Smooth muscle cell (in vitro differentiated cells): ENCODE results near the gene SNED1. TPM values are rescaled to one million over a fixed set of nuclear protein-coding genes. Genes with fewer than 3 reads are reported as not detected.

ENCODE experiments used
- DNase-seq: peaks from one replicate; lab custom pipeline; 2025; ENCODE audit not compliant: unreplicated experiment; lab: John Stamatoyannopoulos, UW
- H2AFZ ChIP-seq: fragments of 200-600 bp; sonication (generic); 2 replicates; pipeline ENCODE4 v1.6.0; 2016; ENCODE audit warnings: antibody characterized with exemption, low read depth, mild to moderate bottlenecking
- H3F3A ChIP-seq: fragments of 200-600 bp; sonication (generic); 2 replicates; pipeline ENCODE4 v1.6.0; 2017; ENCODE audit warnings: antibody characterized with exemption, low read depth
- H3K27ac ChIP-seq: fragments of 200-600 bp; sonication (generic); 2 replicates; pipeline ENCODE4 v1.5.1; 2016; ENCODE audit warnings: low read depth, mild to moderate bottlenecking
- H3K27me3 ChIP-seq: fragments of 200-600 bp; sonication (generic); 2 replicates; pipeline ENCODE4 v1.6.1; 2016; ENCODE audit warnings: low read depth, mild to moderate bottlenecking
- H3K36me3 ChIP-seq: fragments of 200-600 bp; sonication (generic); 2 replicates; pipeline ENCODE4 v1.5.1; 2016; ENCODE audit warnings: low read depth
- H3K4me1 ChIP-seq: fragments of 200-600 bp; sonication (generic); 2 replicates; pipeline ENCODE4 v1.5.1; 2016; ENCODE audit warnings: low read depth
- H3K4me2 ChIP-seq: fragments of 200-600 bp; sonication (generic); 2 replicates; pipeline ENCODE4 v1.6.0; 2016; ENCODE audit warnings: mild to moderate bottlenecking
- H3K4me3 ChIP-seq: fragments of 200-600 bp; sonication (generic); 2 replicates; pipeline ENCODE4 v1.5.1; 2016; ENCODE audit warnings: mild to moderate bottlenecking
- H3K79me2 ChIP-seq: fragments of 200-600 bp; sonication (generic); 2 replicates; pipeline ENCODE4 v1.6.0; 2016; ENCODE audit warnings: low read depth, mild to moderate bottlenecking
- H3K9ac ChIP-seq: fragments of 200-600 bp; sonication (generic); 2 replicates; pipeline ENCODE4 v1.6.0; 2016; ENCODE audit warnings: low read depth
- H3K9me3 ChIP-seq: fragments of 200-600 bp; sonication (generic); replicated peaks from 2 replicates; pipeline ENCODE4 v1.5.1; 2016; ENCODE audit warnings: low read depth
- H4K20me1 ChIP-seq: fragments of 200-600 bp; sonication (generic); 2 replicates; pipeline ENCODE4 v1.6.0; 2016; ENCODE audit warnings: low read depth
- WGBS: methylation state at CpG from one replicate; pipeline ENCODE4 v1.1.7; 2016; ENCODE audit warnings: low lambda C conversion rate; 5-methylcytosine and 5-hydroxymethylcytosine counted together
- polyA plus RNA-seq: library from polyadenylated mRNA; unstranded; fragments of >200 nt; fragmentation: Nextera tagmentation; extraction: Ambion mirVana; gene quantifications from 2 replicates; pipeline ENCODE4 v1.2.1, GENCODE V29; 2016
- total RNA-seq: library from RNA; depleted of rRNA; stranded (reverse); fragments of >200 nt; gene quantifications from 2 replicates; pipeline ENCODE4 v1.2.3, GENCODE V29; 2014
- TF ChIP-seq, protein P1 (sequence below): fragments of 200-600 bp; sonication (generic); IDR thresholded peaks from 2 replicates; pipeline ENCODE4 v1.5.1; 2017; ENCODE audit warnings: borderline replicate concordance, mild to moderate bottlenecking, antibody characterized with exemption; ENCODE audit not compliant: insufficient read depth, poor library complexity, severe bottlenecking

SNED1 gene
- total and polyA plus RNA-seq, 2 experiments from 2014 or later, result 0.36 to 3.0 TPM

DNA sequence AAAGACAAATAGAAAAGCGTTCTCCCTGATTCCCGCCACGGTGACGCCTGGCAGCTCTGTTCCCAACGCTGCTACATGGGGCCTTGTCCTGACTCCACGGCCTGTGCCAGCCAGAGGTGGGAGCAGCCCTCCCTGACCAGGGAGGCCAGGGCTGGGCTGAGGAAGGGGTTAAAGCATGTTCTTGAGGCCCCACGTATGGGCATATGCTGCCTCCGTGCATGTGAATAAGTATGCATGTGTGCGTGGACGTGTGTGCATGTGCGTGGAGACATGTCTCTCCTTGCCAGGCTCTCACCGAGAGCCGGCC, 1.6 kb upstream of the SNED1 start:
- TF ChIP-seq, protein P1, sequence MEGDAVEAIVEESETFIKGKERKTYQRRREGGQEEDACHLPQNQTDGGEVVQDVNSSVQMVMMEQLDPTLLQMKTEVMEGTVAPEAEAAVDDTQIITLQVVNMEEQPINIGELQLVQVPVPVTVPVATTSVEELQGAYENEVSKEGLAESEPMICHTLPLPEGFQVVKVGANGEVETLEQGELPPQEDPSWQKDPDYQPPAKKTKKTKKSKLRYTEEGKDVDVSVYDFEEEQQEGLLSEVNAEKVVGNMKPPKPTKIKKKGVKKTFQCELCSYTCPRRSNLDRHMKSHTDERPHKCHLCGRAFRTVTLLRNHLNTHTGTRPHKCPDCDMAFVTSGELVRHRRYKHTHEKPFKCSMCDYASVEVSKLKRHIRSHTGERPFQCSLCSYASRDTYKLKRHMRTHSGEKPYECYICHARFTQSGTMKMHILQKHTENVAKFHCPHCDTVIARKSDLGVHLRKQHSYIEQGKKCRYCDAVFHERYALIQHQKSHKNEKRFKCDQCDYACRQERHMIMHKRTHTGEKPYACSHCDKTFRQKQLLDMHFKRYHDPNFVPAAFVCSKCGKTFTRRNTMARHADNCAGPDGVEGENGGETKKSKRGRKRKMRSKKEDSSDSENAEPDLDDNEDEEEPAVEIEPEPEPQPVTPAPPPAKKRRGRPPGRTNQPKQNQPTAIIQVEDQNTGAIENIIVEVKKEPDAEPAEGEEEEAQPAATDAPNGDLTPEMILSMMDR, result no peak
- Histone ChIP-seq H3K27me3 (peaks cover 8% of the 10 kb centered on the region), H3K27ac (no peak overlapping the region), H2AFZ (no peak overlapping the region), H3K79me2 (no peaks in the 10 kb centered on the region), H3K4me2 (no peak overlapping the region), H3K4me3 (no peak overlapping the region), H3K9me3 (no peaks in the 10 kb centered on the region), H3K4me1 (no peaks in the 10 kb centered on the region), H3K36me3 (no peaks in the 10 kb centered on the region), H4K20me1 (no peaks in the 10 kb centered on the region), H3F3A (no peaks in the 10 kb centered on the region), H3K9ac (no peak overlapping the region)
- no peak for DNase-seq
- WGBS, result 90% methylated on average over 13 of the region's 13 CpGs

DNA sequence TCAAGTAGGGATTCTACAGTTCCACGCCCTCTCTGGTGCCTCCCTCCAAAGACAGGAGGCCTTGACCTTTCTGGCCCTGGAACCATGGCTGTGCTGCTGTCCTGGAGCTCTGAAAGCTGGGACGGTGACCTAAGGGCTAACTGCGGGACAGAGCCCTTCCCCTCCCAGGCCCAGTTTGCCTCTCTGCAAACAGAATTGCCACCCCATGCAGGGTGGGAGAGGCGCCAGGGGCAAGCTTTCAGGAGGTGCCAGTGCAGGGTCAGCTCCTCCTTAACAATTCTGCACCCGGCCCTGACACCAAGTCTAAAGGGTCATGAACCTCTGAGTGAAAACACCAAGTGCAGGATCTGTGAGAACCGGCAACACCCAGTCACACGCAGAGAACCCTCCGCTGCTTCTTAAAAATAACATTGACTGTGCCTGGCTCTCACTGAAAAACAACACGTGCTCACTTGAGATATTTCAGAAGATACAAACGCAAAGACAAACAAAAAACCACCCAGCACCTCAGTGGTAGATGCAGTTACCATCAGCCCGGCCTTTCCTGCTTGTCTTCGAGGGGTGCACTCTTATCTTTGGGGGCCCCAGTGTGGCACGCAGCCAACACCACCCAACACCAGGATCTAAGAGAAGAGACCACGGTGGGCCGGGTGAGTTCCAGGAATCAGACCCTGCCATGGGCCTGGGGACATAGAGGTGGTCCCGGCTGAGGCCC, 1.1 kb upstream of the SNED1 start:
- 92% methylated on average over 16 of the region's 16 CpGs for WGBS
- no peak overlapping the region for H3K27ac ChIP-seq
- H3K9me3 ChIP-seq, result no peaks in the 10 kb centered on the region
- no peak for DNase-seq
- H3F3A ChIP-seq, result no peaks in the 10 kb centered on the region
- H3K36me3 ChIP-seq, result no peaks in the 10 kb centered on the region
- peaks cover 8% of the 10 kb centered on the region for H3K27me3 ChIP-seq
- H4K20me1 ChIP-seq, result no peaks in the 10 kb centered on the region
- no peak overlapping the region for H3K4me3 ChIP-seq
- no peak overlapping the region for H3K4me2 ChIP-seq
- TF ChIP-seq, protein P1, result no peak
- H3K79me2 ChIP-seq, result no peaks in the 10 kb centered on the region
- no peak overlapping the region for H2AFZ ChIP-seq
- H3K4me1 ChIP-seq, result no peaks in the 10 kb centered on the region
- no peak overlapping the region for H3K9ac ChIP-seq

DNA sequence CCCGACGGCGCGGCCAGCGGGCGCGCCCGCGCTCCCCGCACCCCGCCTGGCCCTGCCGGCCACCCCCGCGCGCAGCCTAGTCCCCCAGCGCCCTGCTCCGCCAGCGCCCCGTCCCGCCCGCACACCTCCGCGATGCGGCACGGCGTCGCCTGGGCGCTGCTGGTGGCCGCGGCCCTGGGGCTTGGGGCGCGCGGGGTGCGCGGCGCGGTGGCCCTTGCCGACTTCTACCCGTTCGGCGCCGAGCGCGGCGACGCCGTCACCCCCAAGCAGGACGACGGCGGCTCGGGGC, 232 bp downstream of the SNED1 start:
- TF ChIP-seq, protein P1, result no peak
- Histone ChIP-seq H3K9me3 (no peaks in the 10 kb centered on the region), H3K79me2 (no peaks in the 10 kb centered on the region), H3K4me3 (peak overlapping the region; percentile 65), H3K4me1 (no peaks in the 10 kb centered on the region), H3K9ac (no peak overlapping the region), H3K4me2 (peak overlapping the region; percentile 95), H4K20me1 (no peaks in the 10 kb centered on the region), H3K27ac (no peak overlapping the region), H3K27me3 (peaks cover 8% of the 10 kb centered on the region), H3K36me3 (no peaks in the 10 kb centered on the region), H3F3A (no peaks in the 10 kb centered on the region), H2AFZ (no peak overlapping the region)
- DNase-seq, result no peak
- WGBS, result 7% methylated on average over 13 of the region's 51 CpGs
